Tibial artery (tissue), 4 donors: Measurements from ENCODE around the gene RXRA.

Experiments
- DNase-seq, 2 donors: peaks; one replicate each; pipeline ENCODE4 v3.0.0-alpha.2; 2019
- H3K27ac ChIP-seq, 2 donors: fragments of 200-600 bp; sonication (generic) in 1 of 2; 1 replicate in 1 of 2; 2 replicates in 1 of 2; pipeline ENCODE4 v1.5.1; 2018 to 2019; ENCODE audit warnings: mild to moderate bottlenecking in 1 of 2
- H3K27me3 ChIP-seq, 2 donors: fragments of 200-600 bp; sonication (generic) in 1 of 2; one replicate each; pipeline versions ENCODE4 v1.5.1 to v1.6.0; 2016 to 2019
- H3K36me3 ChIP-seq, 3 donors: fragments of 200-600 bp; sonication (generic) in 2 of 3; one replicate each; pipeline ENCODE4 v1.5.1; 2016 to 2019; ENCODE audit warnings: mild to moderate bottlenecking in 2 of 3
- H3K4me1 ChIP-seq, 4 donors: fragments of 200-600 bp; sonication (generic) in 2 of 4; 1 replicate in 3 of 4; 2 replicates in 1 of 4; pipeline ENCODE4 v1.5.1; 2016 to 2019
- H3K4me3 ChIP-seq, 2 donors: fragments of 200-600 bp; sonication (generic) in 1 of 2; 1 replicate in 1 of 2; 2 replicates in 1 of 2; pipeline ENCODE4 v1.5.1; 2018 to 2019; ENCODE audit warnings: mild to moderate bottlenecking in 2 of 2
- H3K9me3 ChIP-seq, 3 donors: fragments of 200-600 bp; sonication (generic) in 1 of 3; one replicate each; pipeline ENCODE4 v1.5.1; 2016 to 2019
- intact Hi-C: fragments of 100-400 bp; cut with DNase I; formaldehyde crosslinking; loops from one replicate; pipeline ENCODE4 v1.15.0; 2023; ENCODE audit warnings: low total_unique reads
- TF ChIP-seq, protein P1 (sequence below), 2 experiments: fragments of 200-600 bp in 1 of 2; fragments of 450-650 bp in 1 of 2; IDR thresholded peaks; one replicate each; pipeline ENCODE4 v1.5.1; 2017 to 2019; ENCODE audit warnings: antibody characterized with exemption in 2 of 2, mild to moderate bottlenecking in 1 of 2, moderate library complexity in 1 of 2

RXRA gene

DNA sequence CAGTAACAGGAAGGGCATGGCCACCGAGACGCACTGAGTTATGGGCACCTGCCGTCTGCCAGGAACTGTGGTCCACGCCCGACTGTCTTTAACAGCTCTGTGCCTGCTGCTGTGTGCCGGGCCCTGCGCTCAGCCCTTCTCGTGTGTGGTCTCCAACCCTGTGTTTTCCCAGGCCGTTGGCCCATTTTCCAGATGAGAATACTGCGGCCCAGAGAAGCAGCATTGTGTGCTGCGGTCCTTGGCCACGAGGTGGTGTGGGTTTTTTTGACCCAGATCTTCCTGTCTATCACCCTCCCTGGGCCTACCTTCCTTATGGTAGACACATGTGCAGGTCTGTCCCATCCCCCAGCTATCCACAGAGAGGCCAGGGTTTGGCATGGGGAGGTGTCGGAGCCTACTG lies 47.0 kb downstream of the RXRA start:
- TF ChIP-seq, protein P1, sequence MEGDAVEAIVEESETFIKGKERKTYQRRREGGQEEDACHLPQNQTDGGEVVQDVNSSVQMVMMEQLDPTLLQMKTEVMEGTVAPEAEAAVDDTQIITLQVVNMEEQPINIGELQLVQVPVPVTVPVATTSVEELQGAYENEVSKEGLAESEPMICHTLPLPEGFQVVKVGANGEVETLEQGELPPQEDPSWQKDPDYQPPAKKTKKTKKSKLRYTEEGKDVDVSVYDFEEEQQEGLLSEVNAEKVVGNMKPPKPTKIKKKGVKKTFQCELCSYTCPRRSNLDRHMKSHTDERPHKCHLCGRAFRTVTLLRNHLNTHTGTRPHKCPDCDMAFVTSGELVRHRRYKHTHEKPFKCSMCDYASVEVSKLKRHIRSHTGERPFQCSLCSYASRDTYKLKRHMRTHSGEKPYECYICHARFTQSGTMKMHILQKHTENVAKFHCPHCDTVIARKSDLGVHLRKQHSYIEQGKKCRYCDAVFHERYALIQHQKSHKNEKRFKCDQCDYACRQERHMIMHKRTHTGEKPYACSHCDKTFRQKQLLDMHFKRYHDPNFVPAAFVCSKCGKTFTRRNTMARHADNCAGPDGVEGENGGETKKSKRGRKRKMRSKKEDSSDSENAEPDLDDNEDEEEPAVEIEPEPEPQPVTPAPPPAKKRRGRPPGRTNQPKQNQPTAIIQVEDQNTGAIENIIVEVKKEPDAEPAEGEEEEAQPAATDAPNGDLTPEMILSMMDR (IDR thresholded peaks at IDR 0.05), result no peak
- Histone ChIP-seq H3K36me3 (no peaks in the 10 kb centered on the region), H3K27ac (no peak overlapping the region), H3K27me3 (no peaks in the 10 kb centered on the region), H3K9me3 (no peaks in the 10 kb centered on the region), H3K4me3 (no peak overlapping the region), H3K4me1 (peaks cover 14 to 90% (median 75%) of the 10 kb centered on the region in 4 donors)
- intact Hi-C loops, result loop anchor here (5.0 kb wide), 1 partner anchor 41 kb away; no protein-coding TSS in a partner anchor
- no peak for DNase-seq

DNA sequence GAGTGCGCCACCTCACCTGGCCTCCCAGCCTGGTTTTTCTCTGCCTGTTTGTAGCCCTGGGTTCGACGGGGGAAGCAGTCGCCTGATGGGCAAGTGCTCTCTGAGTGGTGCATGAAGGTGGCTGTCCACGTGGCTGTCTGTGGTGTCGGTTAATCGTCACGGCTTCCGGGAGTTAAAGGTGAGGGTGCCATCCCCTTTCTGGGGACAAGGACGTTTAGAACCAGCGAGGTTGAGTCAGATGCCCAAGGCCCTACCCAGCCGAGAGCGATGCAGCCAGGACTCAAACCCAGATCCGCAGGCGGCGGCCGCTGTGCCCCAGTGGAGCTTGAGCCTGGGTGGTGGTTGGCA lies 47.7 kb downstream of the RXRA start:
- no peaks in the 10 kb centered on the region for H3K27me3 ChIP-seq
- peak overlapping the region; percentile 75 for H3K27ac ChIP-seq
- H3K4me3 ChIP-seq, result no peak overlapping the region
- no peaks in the 10 kb centered on the region for H3K9me3 ChIP-seq
- DNase-seq, result no peak
- no peaks in the 10 kb centered on the region for H3K36me3 ChIP-seq
- H3K4me1 ChIP-seq, result peaks cover 14 to 96% (median 81%) of the 10 kb centered on the region in 4 donors
- TF ChIP-seq, protein P1 (IDR thresholded peaks at IDR 0.05), result no peak
- intact Hi-C loops, result loop anchor here (5.0 kb wide), 1 partner anchor 42 kb away; no protein-coding TSS in a partner anchor

DNA sequence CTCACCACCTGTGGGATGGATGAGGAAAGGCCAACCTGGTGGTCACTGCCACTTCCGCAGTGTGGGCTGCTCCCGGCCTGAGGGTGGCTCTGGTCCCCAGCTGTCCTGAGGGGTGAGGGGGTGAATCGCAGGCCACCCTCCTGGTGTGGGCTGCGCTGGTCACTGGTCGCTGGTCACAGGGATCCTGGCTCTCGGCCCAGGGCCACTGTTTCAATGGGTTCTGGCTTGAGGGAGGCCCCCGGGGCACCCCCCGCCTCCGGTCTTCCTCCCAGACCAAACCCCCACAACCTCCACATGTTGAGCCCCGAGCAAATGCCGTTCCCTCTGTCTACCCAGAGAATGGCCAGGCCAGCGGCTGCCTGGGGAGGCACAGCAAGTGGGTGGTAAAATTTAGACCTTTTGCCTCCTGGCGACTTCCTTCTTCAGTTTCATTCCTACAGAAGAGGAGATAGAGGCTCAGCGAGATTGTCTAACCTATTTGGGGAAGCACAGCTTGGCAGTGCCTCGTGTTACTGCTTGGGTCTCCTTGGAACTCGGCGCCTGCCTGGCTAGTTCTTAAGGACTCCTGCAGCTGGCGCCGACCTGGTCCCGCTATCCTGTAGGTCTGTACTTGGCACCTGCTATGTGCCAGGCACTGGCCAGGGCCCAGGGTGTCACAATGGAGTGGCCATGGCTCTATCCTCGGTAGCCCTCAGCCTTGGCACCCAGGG lies 48.2 kb downstream of the RXRA start:
- H3K4me1 ChIP-seq, result peaks cover 14 to 100% (median 86%) of the 10 kb centered on the region in 4 donors
- H3K27me3 ChIP-seq, result no peaks in the 10 kb centered on the region
- peak in 1 of 2 donors; percentile 53 for DNase-seq
- no peak overlapping the region for H3K4me3 ChIP-seq
- TF ChIP-seq, protein P1 (IDR thresholded peaks at IDR 0.05), result no peak
- no peaks in the 10 kb centered on the region for H3K9me3 ChIP-seq
- no peaks in the 10 kb centered on the region for H3K36me3 ChIP-seq
- peak overlapping the region; percentile 75 for H3K27ac ChIP-seq
- intact Hi-C loops, result loop anchor here (5.0 kb wide), 1 partner anchor 42 kb away; no protein-coding TSS in a partner anchor

DNA sequence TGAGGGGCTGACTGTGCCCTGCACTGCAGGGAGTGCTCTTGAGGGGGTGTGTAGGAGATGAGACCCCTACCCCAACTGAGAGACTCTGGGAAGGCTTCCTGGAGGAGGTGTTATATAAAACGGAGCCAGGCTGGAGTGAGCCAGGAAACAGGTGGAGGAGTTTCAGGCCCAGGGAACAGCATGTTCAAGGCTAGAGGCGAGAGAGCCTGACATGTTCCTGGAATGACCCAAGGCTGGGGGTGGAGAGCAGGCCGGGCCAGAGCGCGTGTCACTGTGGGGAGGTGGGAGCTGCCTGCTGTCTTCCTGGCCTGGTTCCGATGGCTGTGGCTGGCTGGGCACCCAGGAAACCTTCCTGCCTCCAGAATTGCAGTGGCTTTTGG lies 48.7 kb downstream of the RXRA start:
- intact Hi-C loops, result no loop called here
- peaks cover 14 to 100% (median 88%) of the 10 kb centered on the region in 4 donors for H3K4me1 ChIP-seq
- peak overlapping the region; percentile 75 for H3K27ac ChIP-seq
- no peaks in the 10 kb centered on the region for H3K9me3 ChIP-seq
- H3K4me3 ChIP-seq, result peak overlapping the region in 1 of 2 donors; percentile 2
- peak in 1 of 2 donors; percentile 57 for DNase-seq
- H3K36me3 ChIP-seq, result no peaks in the 10 kb centered on the region
- no peaks in the 10 kb centered on the region for H3K27me3 ChIP-seq
- TF ChIP-seq, protein P1 (IDR thresholded peaks at IDR 0.05), result no peak

DNA sequence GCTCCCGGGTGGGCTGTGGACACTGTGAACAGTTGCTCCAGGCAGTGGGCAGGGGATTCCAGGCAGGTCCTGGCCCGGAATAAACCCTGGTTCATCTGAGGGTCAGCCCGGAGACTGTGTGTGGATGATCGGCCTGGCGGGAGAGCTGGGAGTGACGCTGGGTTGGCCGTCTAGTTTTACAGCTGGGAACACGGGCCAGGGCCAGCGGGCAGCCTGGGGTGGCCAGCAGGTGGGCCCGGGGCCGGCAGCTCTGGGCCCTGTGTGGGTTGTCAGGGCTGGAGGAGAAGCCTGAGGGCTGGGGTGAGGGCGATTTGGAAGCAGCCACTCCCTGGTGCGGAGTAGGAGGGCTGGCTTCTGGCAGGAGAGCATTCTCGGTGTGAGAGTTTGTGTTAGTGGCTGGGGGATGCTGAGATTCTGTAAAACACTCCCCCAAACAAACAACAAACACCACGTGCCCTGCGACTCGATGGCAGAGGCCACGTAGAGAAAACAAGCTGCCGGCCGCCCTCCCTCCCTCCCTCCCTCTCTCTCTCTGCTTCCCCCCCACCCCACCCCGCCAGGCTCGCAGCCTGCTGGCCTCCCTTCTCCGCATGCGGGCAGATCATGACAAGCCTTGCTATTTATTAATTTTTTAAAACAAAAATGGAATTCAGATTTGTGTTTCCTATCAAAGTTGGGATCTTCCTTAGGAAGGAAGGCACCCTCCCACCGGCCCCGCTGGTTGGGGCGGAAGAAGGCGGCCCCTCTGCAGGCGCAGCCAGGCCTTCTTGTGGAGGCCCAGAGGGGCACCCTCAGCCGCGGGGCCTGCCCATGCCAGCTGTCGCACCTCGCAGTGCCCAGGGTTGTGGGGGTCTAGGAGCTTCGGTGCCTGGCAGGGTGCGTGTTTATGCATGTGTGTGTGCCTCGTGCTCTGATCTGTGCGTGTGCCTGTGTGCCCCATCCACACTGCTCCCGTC lies 49.5 kb downstream of the RXRA start:
- no peaks in the 10 kb centered on the region for H3K27me3 ChIP-seq
- peak overlapping the region in 1 of 2 donors; percentile 2 for H3K4me3 ChIP-seq
- no peaks in the 10 kb centered on the region for H3K9me3 ChIP-seq
- H3K27ac ChIP-seq, result peak overlapping the region; percentile 75
- intact Hi-C loops, result no loop called here
- TF ChIP-seq, protein P1 (IDR thresholded peaks at IDR 0.05), result peak in 1 of 2 experiments; percentile 6
- H3K4me1 ChIP-seq, result peaks cover 14 to 100% (median 85%) of the 10 kb centered on the region in 4 donors
- no peaks in the 10 kb centered on the region for H3K36me3 ChIP-seq
- DNase-seq, result peak; percentile 58 to 82
